Natural killer cell (primary cell): ENCODE results near the gene INSC. TPM values are rescaled to one million over a fixed set of nuclear protein-coding genes. Genes with fewer than 3 reads are reported as not detected.

Experiments
- ATAC-seq, 3 donors: fragments of 150-1000 bp in 2 of 3; fragments of 200-7000 bp in 1 of 3; cut with Tn5 transposase; 1 replicate in 1 of 3; 2 replicates in 2 of 3; pipeline ENCODE4 v1.10.0; 2021; ENCODE audit warnings: mild to moderate bottlenecking in 2 of 3, moderate library complexity in 2 of 3
- DNase-seq, 2 donors: peaks; one replicate each; pipeline versions ENCODE4 v3.0.0 to v3.0.0-alpha.2; 2013 to 2021; ENCODE audit warnings: mixed read lengths in 1 of 2
- H3K27ac ChIP-seq: one replicate; pipeline ENCODE4 v1.5.1; 2013; ENCODE audit warnings: mild to moderate bottlenecking, low read length
- H3K27me3 ChIP-seq: one replicate; pipeline ENCODE4 v1.6.1; 2013; ENCODE audit warnings: low read length; ENCODE audit not compliant: control insufficient read depth, insufficient read depth
- H3K36me3 ChIP-seq: one replicate; pipeline ENCODE4 v1.6.1; 2013; ENCODE audit warnings: low read length; ENCODE audit not compliant: control insufficient read depth, insufficient read depth
- H3K4me1 ChIP-seq: one replicate; pipeline ENCODE4 v1.6.1; 2013; ENCODE audit warnings: low read length; ENCODE audit not compliant: control insufficient read depth, insufficient read depth
- H3K4me3 ChIP-seq: one replicate; pipeline ENCODE4 v1.5.1; 2013; ENCODE audit warnings: low read length
- H3K9me3 ChIP-seq: one replicate; pipeline ENCODE4 v1.6.1; 2013; ENCODE audit warnings: low read length; ENCODE audit not compliant: control insufficient read depth, insufficient read depth
- H3K27ac Mint-ChIP-seq, 2 donors: one replicate each; pipeline ENCODE4 v1.8.0; 2022; ENCODE audit warnings: mild to moderate bottlenecking in 2 of 2, mixed read lengths in 2 of 2, moderate library complexity in 1 of 2
- H3K27me3 Mint-ChIP-seq, 2 donors: one replicate each; pipeline ENCODE4 v1.8.0; 2022; ENCODE audit warnings: low read depth in 2 of 2, mixed read lengths in 2 of 2
- H3K36me3 Mint-ChIP-seq: one replicate; pipeline ENCODE4 v1.8.0; 2022; ENCODE audit warnings: mixed read lengths
- H3K4me1 Mint-ChIP-seq, 2 donors: one replicate each; pipeline ENCODE4 v1.8.0; 2022; ENCODE audit warnings: mixed read lengths in 2 of 2
- H3K4me3 Mint-ChIP-seq: one replicate; pipeline ENCODE4 v1.8.0; 2022; ENCODE audit warnings: mild to moderate bottlenecking, moderate library complexity, mixed read lengths
- H3K9me3 Mint-ChIP-seq, 2 donors: one replicate each; pipeline ENCODE4 v1.8.0; 2022; ENCODE audit warnings: mixed read lengths in 2 of 2
- CTCF ChIP-seq: fragments of 200-600 bp; IDR thresholded peaks from one replicate; pipeline ENCODE4 v1.8.0; 2022; ENCODE audit warnings: antibody characterized with exemption
- WGBS: methylation state at CpG from one replicate; pipeline ENCODE4 v1.1.7; 2013; ENCODE audit warnings: missing lambda C conversion rate; ENCODE audit not compliant: insufficient coverage; 5-methylcytosine and 5-hydroxymethylcytosine counted together
- intact Hi-C: fragments of 100-400 bp; cut with micrococcal nuclease; formaldehyde crosslinking; loops from one replicate; pipeline ENCODE4 v1.14.2; 2022
- total RNA-seq, 4 donors: library from RNA; stranded (reverse); fragments of 120-200 nt in 1 of 4; gene quantifications; one replicate each; pipeline versions ENCODE4 v1.2.3 to v1.2.4, GENCODE V29; 2013 to 2022

The INSC gene
- total RNA-seq, 3 donors from 2014 or later (not counting 1 experiment from before 2014, with no cell fraction given) = 0.16 to 0.27 TPM; not detected in 1

GRCh38 chr11:15119352-15119751 lies 4.6 kb downstream of the INSC start:
- ATAC-seq = no peak
- Mint-ChIP-seq H3K9me3 (no peaks in the 10 kb centered on the region), H3K4me3 (no peak overlapping the region), H3K36me3 (no peaks in the 10 kb centered on the region), H3K27me3 (peaks cover 27 to 35% of the 10 kb centered on the region in 2 donors), H3K4me1 (peaks cover 7 to 19% of the 10 kb centered on the region in 2 donors), H3K27ac (no peak overlapping the region)
- H3K9me3 ChIP-seq = no peaks in the 10 kb centered on the region
- no peak overlapping the region for H3K4me3 ChIP-seq
- H3K4me1 ChIP-seq = peaks cover 36% of the 10 kb centered on the region
- H3K27me3 ChIP-seq = peaks cover 8% of the 10 kb centered on the region
- intact Hi-C loops = no loop called here
- 70% methylated on average over 4 of the region's 4 CpGs for WGBS
- TF ChIP-seq CTCF = no peak
- H3K36me3 ChIP-seq = no peaks in the 10 kb centered on the region
- peak overlapping the region; percentile 54 for H3K27ac ChIP-seq
- DNase-seq = no peak

- no peak for TF ChIP-seq CTCF
- peaks cover 7% of the 10 kb centered on the region for H3K27me3 ChIP-seq
- Mint-ChIP-seq H3K36me3 (no peaks in the 10 kb centered on the region), H3K9me3 (no peaks in the 10 kb centered on the region), H3K27me3 (peaks cover 29 to 34% of the 10 kb centered on the region in 2 donors), H3K4me3 (no peak overlapping the region), H3K27ac (no peak overlapping the region), H3K4me1 (peaks cover 5 to 14% of the 10 kb centered on the region in 2 donors)
- WGBS = 74% methylated on average over 1 of the region's 1 CpG
- H3K4me1 ChIP-seq = peaks cover 32% of the 10 kb centered on the region
- no peaks in the 10 kb centered on the region for H3K9me3 ChIP-seq
- ATAC-seq (no peak), DNase-seq (no peak)
- H3K27ac ChIP-seq = no peak overlapping the region
- no peaks in the 10 kb centered on the region for H3K36me3 ChIP-seq
- intact Hi-C loops = no loop called here
- H3K4me3 ChIP-seq = no peak overlapping the region
Observed at GRCh38 chr11:15119826-15120225, 5.1 kb downstream of the INSC start.

GRCh38 chr11:15123849-15124248 lies 9.1 kb downstream of the INSC start:
- peaks cover 16% of the 10 kb centered on the region for H3K4me1 ChIP-seq
- H3K9me3 Mint-ChIP-seq = no peaks in the 10 kb centered on the region
- no peak overlapping the region for H3K4me3 ChIP-seq
- no peak overlapping the region for H3K27ac ChIP-seq
- TF ChIP-seq CTCF = no peak
- ATAC-seq = no peak
- H3K27ac Mint-ChIP-seq = no peak overlapping the region
- intact Hi-C loops = no loop called here
- no peak for DNase-seq
- peaks cover 0 to 10% of the 10 kb centered on the region in 2 donors for H3K4me1 Mint-ChIP-seq
- peaks cover 16 to 22% of the 10 kb centered on the region in 2 donors for H3K27me3 Mint-ChIP-seq
- no peaks in the 10 kb centered on the region for H3K9me3 ChIP-seq
- H3K4me3 Mint-ChIP-seq = no peak overlapping the region
- no peaks in the 10 kb centered on the region for H3K36me3 ChIP-seq
- H3K36me3 Mint-ChIP-seq = no peaks in the 10 kb centered on the region
- no peaks in the 10 kb centered on the region for H3K27me3 ChIP-seq
- WGBS = 100% methylated on average over 1 of the region's 1 CpG

- TF ChIP-seq CTCF = no peak
- Mint-ChIP-seq H3K9me3 (no peaks in the 10 kb centered on the region), H3K4me3 (no peak overlapping the region), H3K36me3 (no peaks in the 10 kb centered on the region), H3K27me3 (peaks cover 16 to 22% of the 10 kb centered on the region in 2 donors), H3K4me1 (peaks cover 0 to 6% of the 10 kb centered on the region in 2 donors), H3K27ac (no peak overlapping the region)
- Histone ChIP-seq H3K4me3 (no peak overlapping the region), H3K4me1 (peaks cover 9% of the 10 kb centered on the region), H3K27ac (no peak overlapping the region), H3K9me3 (no peaks in the 10 kb centered on the region), H3K27me3 (no peaks in the 10 kb centered on the region), H3K36me3 (no peaks in the 10 kb centered on the region)
- WGBS = 78% methylated on average over 2 of the region's 2 CpGs
- intact Hi-C loops = no loop called here
- DNase-seq (no peak), ATAC-seq (no peak)
Observed at GRCh38 chr11:15124528-15124927, 9.8 kb downstream of the INSC start.
